Measurements from ENCODE around the gene COL9A2. TPM values are rescaled to one million over a fixed set of nuclear protein-coding genes. Genes with fewer than 3 reads are reported as not detected.

The COL9A2 gene
- total RNA-seq, 1 experiment from 2014 or later = 0.39 TPM

GRCh38 chr1:40305451-40305850, 11.6 kb downstream of the COL9A2 start:
- Histone ChIP-seq H3K9me3 (replicated peaks) (no peaks in the 10 kb centered on the region), H3K4me1 (replicated peaks) (no peaks in the 10 kb centered on the region), H3K36me3 (no peaks in the 10 kb centered on the region), H3K4me3 (no peak overlapping the region), H3K27ac (no peak overlapping the region), H3K27me3 (replicated peaks) (no peaks in the 10 kb centered on the region)
- DNase-seq (ENCODE audit: low read depth in 1 of 2, low spot score in 2 of 2) = no peak

DNA sequence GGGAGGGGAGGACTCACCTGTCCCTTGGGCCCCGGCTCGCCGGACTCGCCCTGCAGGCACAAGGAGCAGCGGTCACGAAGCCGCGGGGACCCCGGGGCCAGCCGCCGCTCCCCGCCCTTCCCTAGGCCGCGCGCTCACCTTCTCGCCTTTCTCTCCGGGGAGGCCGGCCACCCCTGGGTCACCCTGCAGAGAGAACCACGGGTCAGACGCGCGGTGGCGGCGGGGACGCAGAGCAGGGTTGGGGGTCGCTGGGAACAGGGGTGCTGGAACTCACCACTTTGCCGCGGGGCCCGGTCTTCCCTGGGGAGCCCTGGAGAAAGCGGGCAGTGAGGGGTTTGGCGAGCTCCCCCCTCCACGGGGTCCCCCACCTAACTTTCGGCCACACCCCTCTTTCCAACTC, 13.3 kb downstream of the COL9A2 start:
- Histone ChIP-seq H3K36me3 (no peaks in the 10 kb centered on the region), H3K9me3 (replicated peaks) (no peaks in the 10 kb centered on the region), H3K4me1 (replicated peaks) (no peaks in the 10 kb centered on the region), H3K4me3 (no peak overlapping the region), H3K27me3 (replicated peaks) (0 out of 2 replicates have a peak, but pooled peaks cover 2% of the 10 kb centered on the region), H3K27ac (no peak overlapping the region)
- DNase-seq (ENCODE audit: low read depth in 1 of 2, low spot score in 2 of 2) = no peak

- H3K9me3 ChIP-seq (replicated peaks) = no peaks in the 10 kb centered on the region
- no peaks in the 10 kb centered on the region for H3K36me3 ChIP-seq
- DNase-seq (ENCODE audit: low read depth in 1 of 2, low spot score in 2 of 2) = no peak
- no peak overlapping the region for H3K27ac ChIP-seq
- H3K27me3 ChIP-seq (replicated peaks) = 0 out of 2 replicates have a peak, but pooled peaks cover 5% of the 10 kb centered on the region
- no peaks in the 10 kb centered on the region for H3K4me1 ChIP-seq (replicated peaks)
- no peak overlapping the region for H3K4me3 ChIP-seq
These were observed 13.9 kb downstream of the COL9A2 start for GRCh38 chr1:40303051-40303771.

DNA sequence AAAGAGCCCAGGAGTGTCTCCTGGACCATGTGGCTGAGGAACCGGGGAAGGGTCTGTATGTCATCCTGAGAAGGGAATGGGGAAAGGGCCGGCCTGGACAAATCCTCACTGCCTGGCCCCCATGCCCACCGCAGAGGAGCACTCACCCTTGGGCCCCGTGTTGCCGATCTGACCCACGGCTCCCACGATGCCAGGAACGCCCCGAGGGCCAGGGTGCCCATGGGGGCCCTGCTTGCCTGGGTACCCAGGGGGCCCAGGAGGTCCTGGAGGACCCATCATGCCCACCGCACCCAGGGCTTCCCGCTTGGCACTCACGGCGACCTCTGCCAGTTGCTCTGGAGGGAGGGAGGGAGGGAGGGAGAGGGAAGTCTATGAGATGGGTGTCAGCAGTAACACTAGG, 14.6 kb downstream of the COL9A2 start:
- Histone ChIP-seq H3K9me3 (replicated peaks) (no peaks in the 10 kb centered on the region), H3K4me3 (no peak overlapping the region), H3K27me3 (replicated peaks) (0 out of 2 replicates have a peak, but pooled peaks cover 5% of the 10 kb centered on the region), H3K36me3 (no peaks in the 10 kb centered on the region), H3K4me1 (replicated peaks) (no peaks in the 10 kb centered on the region), H3K27ac (no peak overlapping the region)
- no peak for DNase-seq (ENCODE audit: low read depth in 1 of 2, low spot score in 2 of 2)

GRCh38 chr1:40301541-40302299, 15.4 kb downstream of the COL9A2 start:
- no peak for DNase-seq (ENCODE audit: low read depth in 1 of 2, low spot score in 2 of 2)
- no peaks in the 10 kb centered on the region for H3K4me1 ChIP-seq (replicated peaks)
- no peaks in the 10 kb centered on the region for H3K9me3 ChIP-seq (replicated peaks)
- no peaks in the 10 kb centered on the region for H3K36me3 ChIP-seq
- H3K4me3 ChIP-seq = no peak overlapping the region
- no peak overlapping the region for H3K27ac ChIP-seq
- 0 out of 2 replicates have a peak, but pooled peaks cover 5% of the 10 kb centered on the region for H3K27me3 ChIP-seq (replicated peaks)

DNA sequence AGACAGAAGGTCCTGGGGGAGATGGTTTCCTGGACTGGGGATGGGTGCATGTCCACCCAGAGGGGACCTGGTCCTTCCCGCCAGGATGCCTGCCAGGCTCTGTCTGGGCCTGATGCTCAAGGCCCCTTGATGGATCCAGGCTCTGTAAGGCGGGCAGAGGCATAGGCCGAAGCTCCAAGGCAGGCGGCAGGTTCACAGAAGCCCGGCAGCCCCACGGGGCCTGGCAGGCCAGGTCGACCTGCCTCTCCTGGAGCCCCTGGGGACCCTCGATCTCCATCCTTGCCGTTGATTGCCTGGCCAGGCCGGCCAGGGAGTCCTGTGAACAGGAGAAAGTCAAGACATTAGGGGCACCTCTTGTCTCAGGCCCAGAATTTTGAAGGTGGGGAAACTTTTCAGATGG, 16.0 kb downstream of the COL9A2 start:
- Histone ChIP-seq H3K27ac (no peak overlapping the region), H3K4me1 (replicated peaks) (no peaks in the 10 kb centered on the region), H3K9me3 (replicated peaks) (no peaks in the 10 kb centered on the region), H3K4me3 (no peak overlapping the region), H3K36me3 (no peaks in the 10 kb centered on the region), H3K27me3 (replicated peaks) (0 out of 2 replicates have a peak, but pooled peaks cover 5% of the 10 kb centered on the region)
- DNase-seq (ENCODE audit: low read depth in 1 of 2, low spot score in 2 of 2) = no peak

DNA sequence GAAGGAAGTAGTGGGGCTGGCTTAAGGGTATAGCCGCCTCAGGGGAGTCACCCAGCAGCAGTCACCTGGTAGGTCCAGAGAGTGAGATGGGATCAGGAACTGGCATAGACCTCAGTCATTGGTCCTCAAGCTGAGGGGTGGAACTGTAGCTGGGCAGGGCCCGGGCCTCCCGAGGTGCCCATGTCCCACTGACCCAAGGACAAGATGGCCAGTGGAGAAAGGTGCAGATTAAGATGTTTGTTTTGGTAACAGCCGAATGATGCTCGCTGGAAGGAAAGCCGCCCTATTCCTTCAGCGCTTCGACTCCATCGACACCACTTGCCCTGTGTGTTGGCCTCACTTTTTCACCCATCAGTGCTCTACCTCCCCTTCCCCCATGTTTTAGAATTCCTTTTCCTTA, 16.4 kb downstream of the COL9A2 start:
- Histone ChIP-seq H3K4me3 (no peak overlapping the region), H3K9me3 (replicated peaks) (no peaks in the 10 kb centered on the region), H3K4me1 (replicated peaks) (no peaks in the 10 kb centered on the region), H3K36me3 (no peaks in the 10 kb centered on the region), H3K27ac (no peak overlapping the region), H3K27me3 (replicated peaks) (0 out of 2 replicates have a peak, but pooled peaks cover 5% of the 10 kb centered on the region)
- DNase-seq (ENCODE audit: low read depth in 1 of 2, low spot score in 2 of 2) = no peak

DNA sequence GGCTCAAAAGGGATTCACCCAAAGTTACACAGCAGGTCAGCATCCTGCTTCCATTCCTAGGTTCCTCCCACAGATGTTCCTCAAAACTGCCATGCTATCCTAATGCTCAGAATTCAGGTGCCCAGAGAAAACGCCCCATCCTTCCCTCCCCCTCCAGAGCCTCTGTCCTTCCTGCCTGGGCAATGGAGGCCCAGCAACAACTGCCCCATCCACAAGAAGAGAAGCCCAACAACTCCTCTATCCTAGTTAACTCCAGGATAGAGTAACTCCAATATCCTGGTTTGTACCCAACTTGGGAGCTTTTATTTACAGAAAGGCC, 16.9 kb downstream of the COL9A2 start:
- Histone ChIP-seq H3K9me3 (replicated peaks) (no peaks in the 10 kb centered on the region), H3K36me3 (no peaks in the 10 kb centered on the region)

DNA sequence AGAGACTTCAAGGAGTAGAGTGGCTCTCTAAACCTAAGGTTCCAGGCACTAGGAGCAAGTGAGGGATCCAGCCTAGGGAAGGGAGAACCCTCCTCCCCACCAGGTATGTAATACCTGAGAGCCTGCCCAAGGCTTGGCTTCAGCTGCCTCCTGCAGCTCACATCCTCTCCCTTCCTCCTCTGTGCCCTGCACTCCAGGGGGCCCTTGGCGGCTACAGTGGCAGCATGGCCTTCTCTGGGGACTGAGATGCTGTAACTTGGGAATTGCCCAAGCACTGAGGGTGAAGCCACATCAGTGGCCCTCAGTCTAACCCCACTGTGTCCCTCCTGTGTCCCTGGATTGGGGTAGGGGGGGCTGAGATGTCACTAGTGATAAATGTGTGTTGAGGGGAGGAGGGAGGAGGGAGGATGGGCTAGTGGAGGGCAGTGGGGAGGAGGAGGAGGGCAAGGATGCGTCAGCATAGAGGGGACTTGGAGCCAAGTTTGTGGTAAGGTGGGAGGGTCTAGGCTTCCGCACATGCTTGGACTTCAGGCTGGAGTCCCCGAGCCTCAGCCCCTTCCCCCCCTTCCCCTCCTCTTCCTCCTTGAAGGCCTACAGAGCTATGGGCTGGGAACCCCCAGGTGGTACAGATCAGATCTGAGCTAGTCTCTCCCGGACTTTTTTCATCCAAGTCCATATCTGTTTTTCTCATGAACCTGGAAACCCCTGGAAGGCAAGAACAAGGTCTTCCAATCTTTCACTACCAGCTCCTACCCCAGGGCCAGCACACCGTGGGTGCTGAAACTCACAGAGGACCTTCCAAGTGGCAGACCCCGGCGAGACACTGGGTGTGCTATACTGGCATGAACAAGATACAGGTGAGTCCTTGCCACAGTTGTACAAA, 17.5 kb downstream of the COL9A2 start:
- H3K4me3 ChIP-seq = no peak overlapping the region
- H3K9me3 ChIP-seq (replicated peaks) = no peaks in the 10 kb centered on the region
- no peak for DNase-seq (ENCODE audit: low read depth in 1 of 2, low spot score in 2 of 2)
- H3K4me1 ChIP-seq (replicated peaks) = no peaks in the 10 kb centered on the region
- peaks cover under 1% of the 10 kb centered on the region; the same call in 1 of the 2 replicates for H3K36me3 ChIP-seq
- H3K27ac ChIP-seq = no peak overlapping the region
- H3K27me3 ChIP-seq (replicated peaks) = 0 out of 2 replicates have a peak, but pooled peaks cover 5% of the 10 kb centered on the region

More for the DNA sequence above, 16.9 kb downstream of the COL9A2 start:
- H3K4me3 ChIP-seq = no peak overlapping the region
- no peaks in the 10 kb centered on the region for H3K4me1 ChIP-seq (replicated peaks)
- 0 out of 2 replicates have a peak, but pooled peaks cover 5% of the 10 kb centered on the region for H3K27me3 ChIP-seq (replicated peaks)
- DNase-seq (ENCODE audit: low read depth in 1 of 2, low spot score in 2 of 2) = no peak
- no peak overlapping the region for H3K27ac ChIP-seq

- Histone ChIP-seq H3K27me3 (replicated peaks) (no peaks in the 10 kb centered on the region), H3K9me3 (replicated peaks) (no peaks in the 10 kb centered on the region), H3K4me1 (replicated peaks) (no peaks in the 10 kb centered on the region), H3K4me3 (no peak overlapping the region), H3K27ac (no peak overlapping the region), H3K36me3 (peaks cover 75% of the 10 kb centered on the region)
- no peak for DNase-seq (ENCODE audit: low read depth in 1 of 2, low spot score in 2 of 2)
These were observed 25.8 kb downstream of the COL9A2 start for GRCh38 chr1:40291293-40291692.

- H3K9me3 ChIP-seq (replicated peaks) = no peaks in the 10 kb centered on the region
- no peaks in the 10 kb centered on the region for H3K27me3 ChIP-seq (replicated peaks)
- no peak overlapping the region for H3K4me3 ChIP-seq
- DNase-seq (ENCODE audit: low read depth in 1 of 2, low spot score in 2 of 2) = no peak
- peaks cover 59% of the 10 kb centered on the region for H3K36me3 ChIP-seq
- H3K27ac ChIP-seq = no peak overlapping the region
- H3K4me1 ChIP-seq (replicated peaks) = no peaks in the 10 kb centered on the region
These were observed 35.2 kb downstream of the COL9A2 start for GRCh38 chr1:40281853-40282252.

DNA sequence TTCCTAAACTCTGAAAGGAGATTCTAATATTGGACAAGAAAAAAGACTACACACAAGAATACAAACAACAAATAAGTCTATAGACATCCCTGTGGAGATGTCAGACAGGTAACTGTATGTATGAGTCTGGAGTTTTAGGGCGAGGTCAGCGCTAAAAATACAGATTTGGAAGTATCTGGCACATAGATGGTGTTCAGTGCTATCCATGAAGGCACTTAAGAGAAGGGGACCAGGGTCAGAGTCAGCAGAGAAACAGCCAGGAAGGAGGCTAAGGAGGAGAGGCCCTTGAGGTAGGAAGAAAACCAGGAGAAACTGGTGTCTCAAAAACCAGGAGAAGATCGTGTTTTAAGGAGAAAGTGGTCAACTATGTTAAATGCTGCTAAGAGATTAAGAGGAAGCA, 41.0 kb downstream of the COL9A2 start:
- Histone ChIP-seq H3K9me3 (replicated peaks) (no peaks in the 10 kb centered on the region), H3K4me1 (replicated peaks) (no peaks in the 10 kb centered on the region), H3K36me3 (peaks cover 73% of the 10 kb centered on the region)

DNA sequence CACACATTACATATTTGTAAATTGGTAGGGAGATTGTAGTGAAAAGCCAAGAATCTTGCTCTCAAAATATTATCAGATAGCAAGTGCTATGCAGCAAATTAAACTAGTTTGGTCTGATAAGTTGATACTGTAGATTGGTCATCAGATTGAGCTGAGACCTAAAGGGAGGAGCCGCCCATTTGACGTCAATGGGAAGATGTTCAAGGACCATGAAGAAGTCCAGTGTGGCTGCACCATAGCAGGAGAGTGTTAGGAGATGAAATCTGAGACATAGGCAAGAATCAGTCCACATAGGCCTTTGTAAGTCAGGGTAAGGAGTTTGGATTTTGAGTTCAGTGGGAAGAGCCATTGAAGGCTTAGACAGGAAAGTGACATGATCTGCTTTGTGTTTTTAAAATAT, 42.8 kb downstream of the COL9A2 start:
- H3K4me1 ChIP-seq (replicated peaks) = no peaks in the 10 kb centered on the region
- peaks cover 77% of the 10 kb centered on the region for H3K36me3 ChIP-seq
- no peaks in the 10 kb centered on the region for H3K9me3 ChIP-seq (replicated peaks)
- no peak overlapping the region for H3K27ac ChIP-seq
- DNase-seq (ENCODE audit: low read depth in 1 of 2, low spot score in 2 of 2) = no peak
- no peak overlapping the region for H3K4me3 ChIP-seq
- no peaks in the 10 kb centered on the region for H3K27me3 ChIP-seq (replicated peaks)

More for the DNA sequence above, 41.0 kb downstream of the COL9A2 start:
- no peak for DNase-seq (ENCODE audit: low read depth in 1 of 2, low spot score in 2 of 2)
- Histone ChIP-seq H3K27ac (no peak overlapping the region), H3K27me3 (replicated peaks) (no peaks in the 10 kb centered on the region), H3K4me3 (no peak overlapping the region)

All from SJSA1 (cell line).